B cell (primary cell): ENCODE results near the gene RTL1.

ENCODE experiments used
- CTCF ChIP-seq: fragments of 200-600 bp; IDR thresholded peaks from one replicate; pipeline ENCODE4 v1.8.0; 2022; ENCODE audit warnings: antibody characterized with exemption, mild to moderate bottlenecking
- EZH2 ChIP-seq: IDR thresholded peaks from 2 replicates; pipeline ENCODE4 v1.6.1; 2012; ENCODE audit warnings: borderline replicate concordance, low read depth, mild to moderate bottlenecking, moderate library complexity, low read length; ENCODE audit not compliant: insufficient read depth, poor library complexity, severe bottlenecking

- TF ChIP-seq CTCF (no peak), EZH2 (no peak)
These were observed 47.2 kb downstream of the RTL1 start for GRCh38 chr14:100856056-100856950.
